Measurements from ENCODE around the gene GOLGA3.
A peak's percentile ranks its signal among the peaks of the same experiment; 100 is the strongest.
"Not testable (repeated sequence)": the region's sequence is repeated elsewhere in the genome, so short reads cannot be mapped to it uniquely, and the experiment has no call there.

The GOLGA3 gene, protein sequence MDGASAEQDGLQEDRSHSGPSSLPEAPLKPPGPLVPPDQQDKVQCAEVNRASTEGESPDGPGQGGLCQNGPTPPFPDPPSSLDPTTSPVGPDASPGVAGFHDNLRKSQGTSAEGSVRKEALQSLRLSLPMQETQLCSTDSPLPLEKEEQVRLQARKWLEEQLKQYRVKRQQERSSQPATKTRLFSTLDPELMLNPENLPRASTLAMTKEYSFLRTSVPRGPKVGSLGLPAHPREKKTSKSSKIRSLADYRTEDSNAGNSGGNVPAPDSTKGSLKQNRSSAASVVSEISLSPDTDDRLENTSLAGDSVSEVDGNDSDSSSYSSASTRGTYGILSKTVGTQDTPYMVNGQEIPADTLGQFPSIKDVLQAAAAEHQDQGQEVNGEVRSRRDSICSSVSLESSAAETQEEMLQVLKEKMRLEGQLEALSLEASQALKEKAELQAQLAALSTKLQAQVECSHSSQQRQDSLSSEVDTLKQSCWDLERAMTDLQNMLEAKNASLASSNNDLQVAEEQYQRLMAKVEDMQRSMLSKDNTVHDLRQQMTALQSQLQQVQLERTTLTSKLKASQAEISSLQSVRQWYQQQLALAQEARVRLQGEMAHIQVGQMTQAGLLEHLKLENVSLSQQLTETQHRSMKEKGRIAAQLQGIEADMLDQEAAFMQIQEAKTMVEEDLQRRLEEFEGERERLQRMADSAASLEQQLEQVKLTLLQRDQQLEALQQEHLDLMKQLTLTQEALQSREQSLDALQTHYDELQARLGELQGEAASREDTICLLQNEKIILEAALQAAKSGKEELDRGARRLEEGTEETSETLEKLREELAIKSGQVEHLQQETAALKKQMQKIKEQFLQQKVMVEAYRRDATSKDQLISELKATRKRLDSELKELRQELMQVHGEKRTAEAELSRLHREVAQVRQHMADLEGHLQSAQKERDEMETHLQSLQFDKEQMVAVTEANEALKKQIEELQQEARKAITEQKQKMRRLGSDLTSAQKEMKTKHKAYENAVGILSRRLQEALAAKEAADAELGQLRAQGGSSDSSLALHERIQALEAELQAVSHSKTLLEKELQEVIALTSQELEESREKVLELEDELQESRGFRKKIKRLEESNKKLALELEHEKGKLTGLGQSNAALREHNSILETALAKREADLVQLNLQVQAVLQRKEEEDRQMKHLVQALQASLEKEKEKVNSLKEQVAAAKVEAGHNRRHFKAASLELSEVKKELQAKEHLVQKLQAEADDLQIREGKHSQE (N-terminal part only)

DNA sequence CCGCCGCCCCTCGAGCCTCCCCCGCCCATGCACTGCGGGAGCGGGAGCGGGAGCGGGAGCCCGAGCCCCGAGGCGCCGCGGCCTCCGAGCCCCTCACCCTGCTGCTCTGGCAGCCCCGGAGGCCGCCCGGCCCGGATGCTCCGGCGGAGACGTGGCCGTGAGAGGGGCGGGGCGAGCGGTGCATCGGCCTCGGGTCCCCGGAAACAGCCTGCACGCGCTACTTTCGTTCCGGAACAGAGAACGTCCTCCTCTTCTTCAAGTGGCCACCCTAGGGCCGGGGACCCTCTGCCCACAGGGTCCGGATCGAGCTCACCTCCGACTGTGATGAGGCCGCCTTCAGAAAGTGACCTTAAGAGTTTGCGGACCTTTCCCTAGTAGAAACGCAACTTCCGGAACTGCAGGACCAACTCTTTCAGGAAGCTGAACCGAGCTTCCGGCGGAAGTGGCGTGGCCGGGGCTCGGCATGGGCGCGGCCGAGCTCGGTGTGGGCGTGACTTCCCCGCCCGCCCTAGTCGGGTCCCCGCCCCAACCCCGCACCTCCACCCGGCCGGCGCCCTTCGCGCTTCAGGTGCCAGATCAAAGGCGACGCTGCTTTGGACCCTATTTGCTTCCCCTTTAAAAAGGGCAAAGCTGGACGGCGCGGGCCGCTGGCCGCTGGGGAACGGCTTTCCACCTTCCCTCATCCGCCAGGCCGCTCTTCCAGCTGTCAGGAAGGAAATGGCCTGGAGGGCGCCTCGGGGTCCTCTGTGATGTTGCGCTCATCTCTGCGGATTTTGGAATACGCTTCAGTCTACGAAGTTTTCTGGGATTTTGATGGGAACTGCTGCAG lies at the start of gene GOLGA3:
TSS of gene GOLGA3 (minus strand) at position 164 of the 829 bp plus-strand sequence. CDS start 6,741 bp downstream, outside the sequence.
- H3K4me3 ChIP-seq (ENCODE audit: low read length), result peak within 1 kb of the TSS; percentile 95
- TF ChIP-seq, protein P1, sequence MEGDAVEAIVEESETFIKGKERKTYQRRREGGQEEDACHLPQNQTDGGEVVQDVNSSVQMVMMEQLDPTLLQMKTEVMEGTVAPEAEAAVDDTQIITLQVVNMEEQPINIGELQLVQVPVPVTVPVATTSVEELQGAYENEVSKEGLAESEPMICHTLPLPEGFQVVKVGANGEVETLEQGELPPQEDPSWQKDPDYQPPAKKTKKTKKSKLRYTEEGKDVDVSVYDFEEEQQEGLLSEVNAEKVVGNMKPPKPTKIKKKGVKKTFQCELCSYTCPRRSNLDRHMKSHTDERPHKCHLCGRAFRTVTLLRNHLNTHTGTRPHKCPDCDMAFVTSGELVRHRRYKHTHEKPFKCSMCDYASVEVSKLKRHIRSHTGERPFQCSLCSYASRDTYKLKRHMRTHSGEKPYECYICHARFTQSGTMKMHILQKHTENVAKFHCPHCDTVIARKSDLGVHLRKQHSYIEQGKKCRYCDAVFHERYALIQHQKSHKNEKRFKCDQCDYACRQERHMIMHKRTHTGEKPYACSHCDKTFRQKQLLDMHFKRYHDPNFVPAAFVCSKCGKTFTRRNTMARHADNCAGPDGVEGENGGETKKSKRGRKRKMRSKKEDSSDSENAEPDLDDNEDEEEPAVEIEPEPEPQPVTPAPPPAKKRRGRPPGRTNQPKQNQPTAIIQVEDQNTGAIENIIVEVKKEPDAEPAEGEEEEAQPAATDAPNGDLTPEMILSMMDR (conservative IDR thresholded peaks at IDR 0.05; ENCODE audit: low read depth, low read length), result no peak
- DNase-seq (ENCODE audit: low read depth), result peak; percentile 75

DNA sequence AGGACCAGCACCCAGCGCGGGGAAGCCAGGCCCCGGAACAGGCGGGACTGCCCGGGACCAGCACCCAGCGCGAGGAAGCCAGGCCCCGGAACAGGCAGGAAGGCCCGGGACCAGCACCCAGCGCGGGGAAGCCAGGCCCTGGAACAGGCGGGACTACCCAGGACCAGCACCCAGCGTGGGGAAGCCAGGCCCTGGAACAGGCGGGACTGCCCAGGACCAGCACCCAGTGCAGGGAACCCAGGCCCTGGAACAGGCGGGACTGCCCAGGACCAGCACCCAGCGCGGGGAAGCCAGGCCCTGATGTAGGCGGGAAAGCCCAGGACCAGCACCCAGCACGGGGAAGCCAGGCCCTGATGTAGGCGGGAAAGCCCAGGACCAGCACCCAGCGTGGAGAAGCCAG lies 46.0 kb upstream of the GOLGA3 start:
- DNase-seq (ENCODE audit: low read depth); H3K4me3 ChIP-seq (ENCODE audit: low read length): not testable (repeated sequence)

DNA sequence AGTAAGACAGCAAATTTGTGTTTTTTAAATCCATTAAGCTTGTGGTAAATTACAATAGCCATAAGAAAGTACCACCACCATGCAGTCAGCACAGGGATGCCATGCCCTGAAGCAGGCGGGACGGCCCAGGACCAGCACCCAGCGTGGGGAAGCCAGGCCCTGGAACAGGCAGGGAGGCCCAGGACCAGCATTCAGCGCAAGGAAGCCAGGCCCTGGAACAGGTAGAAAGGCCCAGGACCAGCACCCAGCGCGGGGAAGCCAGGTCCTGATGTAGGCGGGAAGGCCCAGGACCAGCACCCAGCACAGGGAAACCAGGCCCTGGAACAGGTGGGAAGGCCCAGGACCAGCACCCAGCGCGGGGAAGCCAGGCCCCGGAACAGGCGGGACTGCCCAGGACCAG lies 45.5 kb upstream of the GOLGA3 start:
- no peak overlapping the region for H3K4me3 ChIP-seq (ENCODE audit: low read length)
- TF ChIP-seq, protein P1 (conservative IDR thresholded peaks at IDR 0.05; ENCODE audit: low read depth, low read length), result no peak
- no peak for DNase-seq (ENCODE audit: low read depth)

DNA sequence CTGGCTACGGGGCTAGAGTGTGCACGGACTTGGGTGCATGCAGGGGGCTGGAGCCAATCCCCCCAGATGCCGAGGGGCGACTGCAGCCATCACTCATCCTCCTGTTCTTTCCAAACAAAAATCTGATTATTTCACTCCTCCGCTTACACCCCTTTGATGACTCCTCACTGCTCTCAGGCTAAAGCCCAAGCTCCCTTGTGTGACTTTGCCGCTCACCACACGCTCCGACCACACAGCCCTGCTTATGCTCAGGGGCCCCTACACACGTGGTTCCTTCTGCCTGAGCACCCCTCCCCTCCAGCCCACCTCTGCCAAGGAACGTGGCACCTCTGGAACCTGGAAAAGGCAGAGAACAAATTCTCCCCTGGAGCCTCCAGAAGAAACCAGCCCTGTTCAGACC lies 45.1 kb upstream of the GOLGA3 start:
- no peak overlapping the region for H3K4me3 ChIP-seq (ENCODE audit: low read length)
- no peak for DNase-seq (ENCODE audit: low read depth)
- TF ChIP-seq, protein P1 (conservative IDR thresholded peaks at IDR 0.05; ENCODE audit: low read depth, low read length), result no peak

DNA sequence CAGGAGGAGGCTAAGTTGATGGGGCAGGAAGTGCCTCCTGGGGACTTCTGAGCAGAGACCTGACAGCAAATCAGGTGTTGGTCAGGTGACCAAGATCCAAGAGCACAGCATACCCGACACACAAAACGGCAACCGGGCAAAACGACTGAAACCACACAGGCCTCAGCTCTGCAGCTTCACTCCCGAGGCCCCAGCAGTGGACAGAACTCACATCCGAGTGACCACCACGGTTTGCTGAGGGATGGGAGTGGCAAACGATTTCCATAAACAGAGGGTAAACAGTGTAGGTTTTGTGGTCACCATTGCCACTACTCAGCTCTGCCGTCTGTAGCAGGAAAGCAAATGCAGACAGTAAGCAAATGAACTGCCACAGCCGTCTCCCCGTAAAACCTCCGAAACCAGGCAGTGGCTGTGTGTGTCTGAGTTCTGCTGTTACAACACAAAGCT lies 44.3 kb upstream of the GOLGA3 start:
- no peak for DNase-seq (ENCODE audit: low read depth)
- no peak overlapping the region for H3K4me3 ChIP-seq (ENCODE audit: low read length)
- TF ChIP-seq, protein P1 (conservative IDR thresholded peaks at IDR 0.05; ENCODE audit: low read depth, low read length), result no peak

DNA sequence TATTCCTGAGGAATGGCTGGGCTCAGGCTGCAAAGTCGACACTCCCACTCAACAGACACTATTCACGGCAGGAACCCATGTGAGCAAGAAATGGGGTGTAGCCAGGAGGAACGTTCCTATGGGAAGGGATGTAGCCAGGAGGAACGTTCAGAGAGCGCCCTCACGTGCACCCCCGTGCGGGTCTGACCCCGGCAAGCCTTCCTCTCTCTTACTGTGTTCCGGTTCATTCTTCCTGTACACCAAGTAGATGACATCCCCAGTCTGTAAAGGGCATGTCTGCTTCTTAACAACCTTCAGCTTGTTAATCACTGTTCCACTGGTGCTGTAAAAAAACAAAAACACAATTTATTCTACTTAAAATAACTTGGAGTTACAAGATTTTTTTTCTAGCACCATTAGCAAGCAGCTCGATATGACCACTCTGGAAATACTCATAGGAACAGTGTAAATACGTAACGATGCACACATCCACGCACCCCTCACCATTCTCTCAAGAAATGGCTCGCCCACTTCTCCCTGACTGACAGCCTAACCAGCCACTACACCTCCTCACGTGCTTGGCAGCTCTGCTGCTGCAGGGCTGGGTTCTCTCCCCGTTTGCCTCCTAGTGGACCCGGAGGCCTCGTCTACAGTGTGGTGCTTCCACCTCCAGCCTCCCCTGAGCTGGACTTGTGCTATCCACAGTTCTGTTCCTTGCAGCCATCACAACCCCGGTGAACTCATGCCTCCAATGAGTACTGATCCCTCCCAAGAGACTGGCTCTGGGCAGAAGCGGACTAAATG lies 43.6 kb upstream of the GOLGA3 start:
- TF ChIP-seq, protein P1 (conservative IDR thresholded peaks at IDR 0.05; ENCODE audit: low read depth, low read length), result no peak
- H3K4me3 ChIP-seq (ENCODE audit: low read length), result no peak overlapping the region
- no peak for DNase-seq (ENCODE audit: low read depth)
